GM23338 (cell line): ENCODE measurements around the gene CEMIP2. TPM values are rescaled to one million over a fixed set of nuclear protein-coding genes. Genes with fewer than 3 reads are reported as not detected.

ENCODE experiments used
- ATAC-seq: fragments of 200-7000 bp; cut with Tn5 transposase; 3 replicates; pipeline ENCODE4 v1.9.1; 2020
- DNase-seq: peaks from one replicate; pipeline ENCODE4 v3.0.0-alpha.2; 2015; ENCODE audit warnings: low spot score
- H2AFZ ChIP-seq: fragments of 200-600 bp; sonication (generic); 2 replicates; pipeline ENCODE4 v1.8.0; 2016; ENCODE audit warnings: antibody characterized with exemption, mild to moderate bottlenecking, moderate library complexity
- H3F3A ChIP-seq: fragments of 200-600 bp; sonication (generic); replicated peaks from 2 replicates; pipeline ENCODE4 v1.8.0; 2017; ENCODE audit warnings: antibody characterized with exemption, mixed run types, low read depth
- H3K27ac ChIP-seq: fragments of 200-600 bp; sonication (generic); 2 replicates; pipeline ENCODE4 v1.6.1; 2016; ENCODE audit warnings: low read depth
- H3K27me3 ChIP-seq: fragments of 200-600 bp; sonication (generic); 2 replicates; pipeline ENCODE4 v1.8.0; 2016; ENCODE audit warnings: mild to moderate bottlenecking, mixed run types, moderate library complexity; ENCODE audit not compliant: insufficient read depth
- H3K36me3 ChIP-seq: fragments of 200-600 bp; sonication (generic); 2 replicates; pipeline ENCODE4 v1.8.0; 2016; ENCODE audit warnings: mild to moderate bottlenecking; ENCODE audit not compliant: insufficient read depth
- H3K4me1 ChIP-seq: fragments of 200-600 bp; sonication (generic); 2 replicates; pipeline ENCODE4 v1.8.0; 2016; ENCODE audit warnings: mild to moderate bottlenecking, moderate library complexity; ENCODE audit not compliant: insufficient read depth
- H3K4me2 ChIP-seq: fragments of 200-600 bp; sonication (generic); 2 replicates; pipeline ENCODE4 v1.7.1; 2017; ENCODE audit warnings: mixed run types
- H3K4me3 ChIP-seq: fragments of 200-600 bp; sonication (generic); 2 replicates; pipeline ENCODE4 v1.6.1; 2016; ENCODE audit warnings: mixed run types
- H3K79me2 ChIP-seq: fragments of 200-600 bp; sonication (generic); replicated peaks from 2 replicates; pipeline ENCODE4 v1.8.0; 2017; ENCODE audit warnings: mild to moderate bottlenecking; ENCODE audit not compliant: insufficient read depth
- H3K9me2 ChIP-seq: fragments of 200-600 bp; sonication (generic); 2 replicates; pipeline ENCODE4 v1.8.0; 2017; ENCODE audit not compliant: insufficient read depth
- H4K20me1 ChIP-seq: fragments of 200-600 bp; sonication (generic); replicated peaks from 2 replicates; pipeline ENCODE4 v1.8.0; 2017; ENCODE audit warnings: mild to moderate bottlenecking; ENCODE audit not compliant: insufficient read depth
- H3K27ac Mint-ChIP-seq: 2 replicates; pipeline ENCODE4 v1.8.0; 2020; ENCODE audit warnings: inconsistent platforms, mild to moderate bottlenecking, moderate library complexity, mixed read lengths
- H3K27me3 Mint-ChIP-seq: 3 replicates; pipeline ENCODE4 v1.8.0; 2022; ENCODE audit warnings: low read depth, mild to moderate bottlenecking, moderate library complexity, mixed read lengths, inconsistent platforms; ENCODE audit not compliant: insufficient read depth, poor library complexity
- H3K36me3 Mint-ChIP-seq: 3 replicates; pipeline ENCODE4 v1.8.0; 2021; ENCODE audit warnings: low read depth, mild to moderate bottlenecking, inconsistent platforms, moderate library complexity, mixed read lengths
- H3K4me1 Mint-ChIP-seq: 3 replicates; pipeline ENCODE4 v1.8.0; 2020; ENCODE audit warnings: mild to moderate bottlenecking, inconsistent platforms, mixed read lengths
- H3K4me3 Mint-ChIP-seq: 3 replicates; pipeline ENCODE4 v1.8.0; 2021; ENCODE audit warnings: moderate library complexity, mild to moderate bottlenecking, inconsistent platforms, mixed read lengths
- H3K9me3 Mint-ChIP-seq: 3 replicates; pipeline ENCODE4 v1.8.0; 2020; ENCODE audit warnings: moderate library complexity, mild to moderate bottlenecking, inconsistent platforms, mixed read lengths
- EZH2phosphoT487 ChIP-seq: fragments of 200-600 bp; sonication (generic); IDR thresholded peaks from one replicate; pipeline ENCODE4 v1.8.1; 2018; ENCODE audit warnings: antibody characterized with exemption; ENCODE audit not compliant: unreplicated experiment
- NANOG ChIP-seq: IDR thresholded peaks from 2 replicates; pipeline ENCODE4 v1.6.1; 2016; ENCODE audit warnings: antibody characterized with exemption, borderline replicate concordance
- POLR2AphosphoS5 ChIP-seq: IDR thresholded peaks from 2 replicates; pipeline ENCODE4 v1.6.1; 2016; ENCODE audit warnings: antibody characterized with exemption, low read depth
- ZNF331 ChIP-seq: fragments of 250-450 bp; sonication (Bioruptor Pico); IDR thresholded peaks from 2 replicates; pipeline ENCODE4 v1.5.0; 2020; ENCODE audit warnings: low read depth, mild to moderate bottlenecking, moderate library complexity
- polyA plus RNA-seq: library from polyadenylated mRNA; unstranded; fragments of >200 nt; fragmentation: Nextera tagmentation; extraction: Ambion mirVana; gene quantifications from 2 replicates; pipeline ENCODE4 v1.2.1, GENCODE V29; 2016
- total RNA-seq: library from RNA; depleted of rRNA; stranded (reverse); fragments of >200 nt; shearing (Covaris generic); gene quantifications from 2 replicates; pipeline ENCODE4 v1.2.3, GENCODE V29; 2014
- TF ChIP-seq, protein P1 (sequence below), 2 experiments: fragments of 200-600 bp in 1 of 2; sonication (generic) in 1 of 2; conservative IDR thresholded peaks; 2 replicates each; pipeline versions ENCODE4 v1.5.1 to v1.6.1; 2016 to 2017; ENCODE audit warnings: antibody characterized with exemption in 2 of 2, low read depth in 2 of 2, mild to moderate bottlenecking in 2 of 2, moderate library complexity in 1 of 2
- TF ChIP-seq, protein P2 (sequence below): fragments of 250-450 bp; sonication (Bioruptor Pico); IDR thresholded peaks from 2 replicates; pipeline ENCODE4 v1.5.0; 2020; ENCODE audit warnings: mild to moderate bottlenecking, moderate library complexity

The CEMIP2 gene
- total and polyA plus RNA-seq, 2 experiments from 2014 or later: 23.0 to 76.7 TPM

DNA sequence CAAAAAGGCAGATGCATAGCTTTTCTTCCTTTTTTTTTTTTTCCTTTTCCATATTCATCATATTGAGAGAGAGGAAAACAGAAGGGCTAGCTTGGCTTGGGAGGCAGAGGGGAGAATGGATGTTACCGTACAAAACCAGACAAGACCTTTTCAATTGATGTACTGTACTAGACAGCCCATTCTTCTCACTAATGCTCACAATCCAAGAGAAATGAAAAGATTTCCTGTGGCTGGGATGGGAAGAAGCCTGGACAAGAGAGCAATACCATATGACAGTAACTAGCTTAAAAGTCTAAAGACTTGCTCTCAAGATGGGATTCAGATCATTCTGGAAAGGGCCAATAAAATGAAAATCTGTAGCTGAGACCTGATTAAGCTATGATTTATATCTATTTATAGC is 3.4 kb downstream of the CEMIP2 start (continued):
- no peak for TF ChIP-seq NANOG
- TF ChIP-seq, protein P1, sequence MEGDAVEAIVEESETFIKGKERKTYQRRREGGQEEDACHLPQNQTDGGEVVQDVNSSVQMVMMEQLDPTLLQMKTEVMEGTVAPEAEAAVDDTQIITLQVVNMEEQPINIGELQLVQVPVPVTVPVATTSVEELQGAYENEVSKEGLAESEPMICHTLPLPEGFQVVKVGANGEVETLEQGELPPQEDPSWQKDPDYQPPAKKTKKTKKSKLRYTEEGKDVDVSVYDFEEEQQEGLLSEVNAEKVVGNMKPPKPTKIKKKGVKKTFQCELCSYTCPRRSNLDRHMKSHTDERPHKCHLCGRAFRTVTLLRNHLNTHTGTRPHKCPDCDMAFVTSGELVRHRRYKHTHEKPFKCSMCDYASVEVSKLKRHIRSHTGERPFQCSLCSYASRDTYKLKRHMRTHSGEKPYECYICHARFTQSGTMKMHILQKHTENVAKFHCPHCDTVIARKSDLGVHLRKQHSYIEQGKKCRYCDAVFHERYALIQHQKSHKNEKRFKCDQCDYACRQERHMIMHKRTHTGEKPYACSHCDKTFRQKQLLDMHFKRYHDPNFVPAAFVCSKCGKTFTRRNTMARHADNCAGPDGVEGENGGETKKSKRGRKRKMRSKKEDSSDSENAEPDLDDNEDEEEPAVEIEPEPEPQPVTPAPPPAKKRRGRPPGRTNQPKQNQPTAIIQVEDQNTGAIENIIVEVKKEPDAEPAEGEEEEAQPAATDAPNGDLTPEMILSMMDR (conservative IDR thresholded peaks at IDR 0.05; ENCODE audit: low read depth in 2 of 2): no peak
- no peak for TF ChIP-seq EZH2phosphoT487
- TF ChIP-seq POLR2AphosphoS5: no peak
- no peak for TF ChIP-seq ZNF331 (CRISPR knock-in tag)

DNA sequence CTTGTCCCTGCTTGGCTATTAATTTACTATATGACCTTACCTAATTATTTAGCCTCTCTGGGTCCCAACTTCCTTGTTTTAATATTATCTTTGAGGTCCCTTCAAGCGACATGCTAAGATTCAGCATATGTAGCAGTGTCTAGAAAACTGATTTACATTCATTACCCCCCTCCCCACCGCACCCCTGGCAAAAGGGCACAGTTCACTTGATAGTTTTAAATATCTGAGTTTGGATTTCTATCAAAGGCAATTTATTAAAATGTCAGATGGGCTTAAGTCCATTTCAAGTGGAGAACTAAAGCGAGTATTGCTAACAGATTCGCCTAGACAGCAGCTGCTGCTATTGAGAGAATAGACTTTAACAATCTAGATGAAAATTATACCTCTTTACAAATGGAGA is 3.9 kb downstream of the CEMIP2 start:
- no peak overlapping the region; the same call in 2 of the 3 replicates for H3K4me3 Mint-ChIP-seq
- Histone ChIP-seq H2AFZ (no peak overlapping the region), H3F3A (0 out of 2 replicates have a peak, but pooled peaks cover 3% of the 10 kb centered on the region), H3K36me3 (no peaks in the 10 kb centered on the region), H3K79me2 (peaks cover 83% of the 10 kb centered on the region), H3K27ac (no peak overlapping the region), H3K9me2 (no peaks in the 10 kb centered on the region), H3K4me2 (peak overlapping the region; percentile 99), H4K20me1 (peaks cover 29% of the 10 kb centered on the region), H3K27me3 (no peaks in the 10 kb centered on the region), H3K4me1 (peaks cover 75% of the 10 kb centered on the region), H3K4me3 (peak overlapping the region; percentile 40)
- DNase-seq (no peak), ATAC-seq (no peak)
- H3K27ac Mint-ChIP-seq: no peak overlapping the region
- H3K9me3 Mint-ChIP-seq: no peaks in the 10 kb centered on the region
- no peaks in the 10 kb centered on the region for H3K36me3 Mint-ChIP-seq
- H3K27me3 Mint-ChIP-seq: peaks cover 12% of the 10 kb centered on the region
- TF ChIP-seq, protein P1 (conservative IDR thresholded peaks at IDR 0.05; ENCODE audit: low read depth in 2 of 2): no peak
- peaks cover 62% of the 10 kb centered on the region for H3K4me1 Mint-ChIP-seq

DNA sequence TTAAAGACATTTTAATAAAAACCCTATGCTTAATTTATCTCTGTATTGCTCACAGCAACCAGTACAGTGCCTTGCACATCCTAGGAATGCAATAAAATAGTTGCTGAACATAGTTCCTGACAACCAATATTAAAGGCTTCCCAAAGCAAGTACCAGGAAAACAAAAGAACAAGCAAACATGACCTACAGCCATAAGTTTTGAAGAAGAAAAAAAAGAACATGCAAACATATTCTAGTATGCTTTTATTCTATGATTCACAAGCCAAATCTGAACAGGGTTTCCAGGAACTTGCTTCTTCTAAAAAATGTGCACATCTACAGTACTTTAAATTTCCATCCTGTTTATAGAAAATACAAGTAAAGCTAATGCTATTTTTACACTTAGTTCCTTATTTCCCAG is 4.5 kb downstream of the CEMIP2 start:
- DNase-seq (no peak), ATAC-seq (no peak)
- no peak overlapping the region; the same call in 1 of the 2 replicates for H3K4me3 ChIP-seq
- H3K27me3 Mint-ChIP-seq: peaks cover 10% of the 10 kb centered on the region
- H3K4me1 ChIP-seq: peaks cover 81% of the 10 kb centered on the region
- no peak overlapping the region for H3K27ac ChIP-seq
- no peaks in the 10 kb centered on the region for H3F3A ChIP-seq
- H3K9me2 ChIP-seq: no peaks in the 10 kb centered on the region
- no peaks in the 10 kb centered on the region for H3K36me3 Mint-ChIP-seq
- H3K79me2 ChIP-seq: peaks cover 87% of the 10 kb centered on the region
- H3K27ac Mint-ChIP-seq: no peak overlapping the region
- H2AFZ ChIP-seq: no peak overlapping the region
- H4K20me1 ChIP-seq: peaks cover 29% of the 10 kb centered on the region
- no peaks in the 10 kb centered on the region for H3K9me3 Mint-ChIP-seq
- peak overlapping the region; percentile 99 for H3K4me2 ChIP-seq
- H3K4me3 Mint-ChIP-seq: no peak overlapping the region
- H3K36me3 ChIP-seq: no peaks in the 10 kb centered on the region
- H3K27me3 ChIP-seq: no peaks in the 10 kb centered on the region
- peaks cover 69% of the 10 kb centered on the region for H3K4me1 Mint-ChIP-seq
- TF ChIP-seq, protein P1 (conservative IDR thresholded peaks at IDR 0.05; ENCODE audit: low read depth in 2 of 2): no peak
- TF ChIP-seq, protein P2, sequence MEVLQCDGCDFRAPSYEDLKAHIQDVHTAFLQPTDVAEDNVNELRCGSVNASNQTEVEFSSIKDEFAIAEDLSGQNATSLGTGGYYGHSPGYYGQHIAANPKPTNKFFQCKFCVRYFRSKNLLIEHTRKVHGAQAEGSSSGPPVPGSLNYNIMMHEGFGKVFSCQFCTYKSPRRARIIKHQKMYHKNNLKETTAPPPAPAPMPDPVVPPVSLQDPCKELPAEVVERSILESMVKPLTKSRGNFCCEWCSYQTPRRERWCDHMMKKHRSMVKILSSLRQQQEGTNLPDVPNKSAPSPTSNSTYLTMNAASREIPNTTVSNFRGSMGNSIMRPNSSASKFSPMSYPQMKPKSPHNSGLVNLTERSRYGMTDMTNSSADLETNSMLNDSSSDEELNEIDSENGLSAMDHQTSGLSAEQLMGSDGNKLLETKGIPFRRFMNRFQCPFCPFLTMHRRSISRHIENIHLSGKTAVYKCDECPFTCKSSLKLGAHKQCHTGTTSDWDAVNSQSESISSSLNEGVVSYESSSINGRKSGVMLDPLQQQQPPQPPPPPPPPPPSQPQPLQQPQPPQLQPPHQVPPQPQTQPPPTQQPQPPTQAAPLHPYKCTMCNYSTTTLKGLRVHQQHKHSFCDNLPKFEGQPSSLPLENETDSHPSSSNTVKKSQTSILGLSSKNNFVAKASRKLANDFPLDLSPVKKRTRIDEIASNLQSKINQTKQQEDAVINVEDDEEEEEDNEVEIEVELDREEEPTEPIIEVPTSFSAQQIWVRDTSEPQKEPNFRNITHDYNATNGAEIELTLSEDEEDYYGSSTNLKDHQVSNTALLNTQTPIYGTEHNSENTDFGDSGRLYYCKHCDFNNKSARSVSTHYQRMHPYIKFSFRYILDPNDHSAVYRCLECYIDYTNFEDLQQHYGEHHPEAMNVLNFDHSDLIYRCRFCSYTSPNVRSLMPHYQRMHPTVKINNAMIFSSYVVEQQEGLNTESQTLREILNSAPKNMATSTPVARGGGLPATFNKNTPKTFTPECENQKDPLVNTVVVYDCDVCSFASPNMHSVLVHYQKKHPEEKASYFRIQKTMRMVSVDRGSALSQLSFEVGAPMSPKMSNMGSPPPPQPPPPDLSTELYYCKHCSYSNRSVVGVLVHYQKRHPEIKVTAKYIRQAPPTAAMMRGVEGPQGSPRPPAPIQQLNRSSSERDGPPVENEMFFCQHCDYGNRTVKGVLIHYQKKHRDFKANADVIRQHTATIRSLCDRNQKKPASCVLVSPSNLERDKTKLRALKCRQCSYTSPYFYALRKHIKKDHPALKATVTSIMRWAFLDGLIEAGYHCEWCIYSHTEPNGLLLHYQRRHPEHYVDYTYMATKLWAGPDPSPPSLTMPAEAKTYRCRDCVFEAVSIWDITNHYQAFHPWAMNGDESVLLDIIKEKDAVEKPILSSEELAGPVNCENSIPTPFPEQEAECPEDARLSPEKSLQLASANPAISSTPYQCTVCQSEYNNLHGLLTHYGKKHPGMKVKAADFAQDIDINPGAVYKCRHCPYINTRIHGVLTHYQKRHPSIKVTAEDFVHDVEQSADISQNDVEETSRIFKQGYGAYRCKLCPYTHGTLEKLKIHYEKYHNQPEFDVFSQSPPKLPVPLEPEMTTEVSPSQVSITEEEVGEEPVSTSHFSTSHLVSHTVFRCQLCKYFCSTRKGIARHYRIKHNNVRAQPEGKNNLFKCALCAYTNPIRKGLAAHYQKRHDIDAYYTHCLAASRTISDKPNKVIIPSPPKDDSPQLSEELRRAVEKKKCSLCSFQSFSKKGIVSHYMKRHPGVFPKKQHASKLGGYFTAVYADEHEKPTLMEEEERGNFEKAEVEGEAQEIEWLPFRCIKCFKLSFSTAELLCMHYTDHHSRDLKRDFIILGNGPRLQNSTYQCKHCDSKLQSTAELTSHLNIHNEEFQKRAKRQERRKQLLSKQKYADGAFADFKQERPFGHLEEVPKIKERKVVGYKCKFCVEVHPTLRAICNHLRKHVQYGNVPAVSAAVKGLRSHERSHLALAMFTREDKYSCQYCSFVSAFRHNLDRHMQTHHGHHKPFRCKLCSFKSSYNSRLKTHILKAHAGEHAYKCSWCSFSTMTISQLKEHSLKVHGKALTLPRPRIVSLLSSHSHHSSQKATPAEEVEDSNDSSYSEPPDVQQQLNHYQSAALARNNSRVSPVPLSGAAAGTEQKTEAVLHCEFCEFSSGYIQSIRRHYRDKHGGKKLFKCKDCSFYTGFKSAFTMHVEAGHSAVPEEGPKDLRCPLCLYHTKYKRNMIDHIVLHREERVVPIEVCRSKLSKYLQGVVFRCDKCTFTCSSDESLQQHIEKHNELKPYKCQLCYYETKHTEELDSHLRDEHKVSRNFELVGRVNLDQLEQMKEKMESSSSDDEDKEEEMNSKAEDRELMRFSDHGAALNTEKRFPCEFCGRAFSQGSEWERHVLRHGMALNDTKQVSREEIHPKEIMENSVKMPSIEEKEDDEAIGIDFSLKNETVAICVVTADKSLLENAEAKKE (CRISPR knock-in tag): no peak
- no peak for TF ChIP-seq EZH2phosphoT487
- no peak for TF ChIP-seq NANOG
- TF ChIP-seq ZNF331 (CRISPR knock-in tag): no peak
